Measurements from ENCODE around the gene PTPN1.

Gene PTPN1

DNA sequence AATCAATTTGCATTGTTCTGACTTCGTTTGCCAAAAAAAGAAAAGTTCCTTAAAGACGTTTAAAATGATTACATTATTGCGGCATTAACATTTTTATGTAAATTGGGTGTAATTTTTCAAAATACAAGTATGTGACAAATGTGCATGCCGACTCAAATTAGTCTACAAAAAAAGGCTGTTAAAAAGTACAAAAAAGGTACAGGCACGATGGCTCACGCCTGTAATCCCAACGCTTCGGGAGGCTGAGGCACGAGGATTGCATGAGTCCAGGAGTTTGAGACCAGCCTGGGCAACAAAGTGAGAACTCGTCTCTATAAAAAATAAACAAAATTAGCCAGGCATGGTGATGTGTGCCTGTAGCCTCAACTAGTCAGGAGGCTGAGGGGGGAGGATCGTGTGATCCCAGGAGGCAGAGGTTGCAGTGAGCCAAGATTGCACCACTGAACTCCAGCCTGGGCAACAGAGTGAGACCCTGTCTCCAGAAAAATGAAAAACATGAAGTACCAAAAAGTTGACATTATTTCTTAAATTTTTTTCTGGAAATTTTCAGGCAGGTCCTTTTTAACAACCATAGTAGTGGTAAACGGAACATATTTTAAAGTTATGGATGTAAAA, 90.2 kb downstream of the PTPN1 start:
- Histone ChIP-seq H3K4me3 (ENCODE audit: low read length) (no peak overlapping the region), H3K9ac (ENCODE audit: low read length) (no peak overlapping the region), H3K36me3 (ENCODE audit: control insufficient read depth, insufficient read depth, low read length, severe bottlenecking) (peaks cover 49% of the 10 kb centered on the region), H3K4me1 (ENCODE audit: control insufficient read depth, insufficient read depth, low read length) (no peaks in the 10 kb centered on the region), H3K27me3 (replicated peaks; ENCODE audit: control insufficient read depth, insufficient read depth, low read length) (no peaks in the 10 kb centered on the region), H3K9me3 (ENCODE audit: control insufficient read depth, low read length) (no peaks in the 10 kb centered on the region)
- no peak for DNase-seq (ENCODE audit: low read depth)

DNA sequence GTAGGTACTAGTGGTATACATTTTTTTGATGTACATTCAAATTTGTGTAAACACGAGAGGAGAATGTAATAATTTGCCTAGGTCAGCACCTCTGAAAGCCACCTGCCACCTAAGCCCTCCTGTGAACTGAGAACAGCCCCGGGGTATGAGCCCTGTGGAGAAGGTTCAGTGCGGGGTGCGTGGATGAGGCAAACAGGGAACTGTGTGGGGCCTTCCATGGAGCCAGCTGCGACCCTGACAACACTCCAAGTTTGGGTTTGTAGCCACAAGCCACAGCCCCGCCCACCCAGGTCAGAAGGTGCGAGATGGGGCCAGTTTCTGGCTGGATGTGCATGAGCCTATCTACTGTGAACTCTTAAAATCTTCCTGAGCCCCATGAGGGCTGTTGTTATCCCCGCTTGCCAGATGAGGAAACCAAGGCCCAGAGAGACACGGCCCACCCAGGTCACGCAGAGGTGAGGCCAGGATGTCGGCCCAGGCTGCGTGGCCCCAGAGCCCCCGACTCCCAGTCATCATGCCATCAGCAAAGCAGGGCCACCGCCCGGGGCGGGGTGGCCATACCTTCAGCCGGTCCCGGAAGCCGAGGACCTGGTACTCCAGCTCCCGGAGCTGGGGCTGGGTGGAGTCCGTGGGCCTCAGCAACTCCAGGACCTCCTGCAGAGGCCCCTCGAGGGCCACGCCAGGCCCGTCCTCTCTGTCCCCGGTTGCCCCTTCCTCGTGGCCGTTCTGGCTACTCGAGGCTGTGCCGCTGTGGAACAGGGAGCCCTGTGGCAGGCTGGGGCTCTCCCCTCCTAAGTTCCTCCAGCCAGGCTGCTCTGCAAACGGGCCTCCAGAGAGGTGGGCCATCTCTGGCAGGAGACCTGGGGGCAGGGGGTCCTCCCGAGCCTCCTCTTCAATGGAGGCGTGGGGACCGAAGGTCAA, 91.6 kb downstream of the PTPN1 start:
- H3K9ac ChIP-seq (ENCODE audit: low read length): no peak overlapping the region
- DNase-seq (ENCODE audit: low read depth): no peak
- no peaks in the 10 kb centered on the region for H3K4me1 ChIP-seq (ENCODE audit: control insufficient read depth, insufficient read depth, low read length)
- H3K4me3 ChIP-seq (ENCODE audit: low read length): no peak overlapping the region
- no peaks in the 10 kb centered on the region for H3K9me3 ChIP-seq (ENCODE audit: control insufficient read depth, low read length)
- no peaks in the 10 kb centered on the region for H3K27me3 ChIP-seq (replicated peaks; ENCODE audit: control insufficient read depth, insufficient read depth, low read length)
- H3K36me3 ChIP-seq (ENCODE audit: control insufficient read depth, insufficient read depth, low read length, severe bottlenecking): peaks cover 48% of the 10 kb centered on the region

- DNase-seq (ENCODE audit: low read depth): no peak
- Histone ChIP-seq H3K9ac (ENCODE audit: low read length) (no peak overlapping the region), H3K4me3 (ENCODE audit: low read length) (no peak overlapping the region), H3K9me3 (ENCODE audit: control insufficient read depth, low read length) (no peaks in the 10 kb centered on the region), H3K4me1 (ENCODE audit: control insufficient read depth, insufficient read depth, low read length) (no peaks in the 10 kb centered on the region), H3K27me3 (replicated peaks; ENCODE audit: control insufficient read depth, insufficient read depth, low read length) (no peaks in the 10 kb centered on the region), H3K36me3 (ENCODE audit: control insufficient read depth, insufficient read depth, low read length, severe bottlenecking) (peaks cover 53% of the 10 kb centered on the region)
Observed at GRCh38 chr20:50602432-50603088, 92.4 kb downstream of the PTPN1 start.

- DNase-seq (ENCODE audit: low read depth): no peak
- Histone ChIP-seq H3K4me3 (ENCODE audit: low read length) (no peak overlapping the region), H3K9me3 (ENCODE audit: control insufficient read depth, low read length) (no peaks in the 10 kb centered on the region), H3K9ac (ENCODE audit: low read length) (no peak overlapping the region), H3K27me3 (replicated peaks; ENCODE audit: control insufficient read depth, insufficient read depth, low read length) (no peaks in the 10 kb centered on the region), H3K36me3 (ENCODE audit: control insufficient read depth, insufficient read depth, low read length, severe bottlenecking) (peaks cover 67% of the 10 kb centered on the region), H3K4me1 (ENCODE audit: control insufficient read depth, insufficient read depth, low read length) (no peaks in the 10 kb centered on the region)
Observed at GRCh38 chr20:50604451-50604850, 94.3 kb downstream of the PTPN1 start.

GRCh38 chr20:50605136-50605535, 95.0 kb downstream of the PTPN1 start:
- DNase-seq (ENCODE audit: low read depth): no peak
- Histone ChIP-seq H3K4me3 (ENCODE audit: low read length) (no peak overlapping the region), H3K27me3 (replicated peaks; ENCODE audit: control insufficient read depth, insufficient read depth, low read length) (no peaks in the 10 kb centered on the region), H3K36me3 (ENCODE audit: control insufficient read depth, insufficient read depth, low read length, severe bottlenecking) (peaks cover 67% of the 10 kb centered on the region), H3K4me1 (ENCODE audit: control insufficient read depth, insufficient read depth, low read length) (no peaks in the 10 kb centered on the region), H3K9me3 (ENCODE audit: control insufficient read depth, low read length) (no peaks in the 10 kb centered on the region), H3K9ac (ENCODE audit: low read length) (no peak overlapping the region)

DNA sequence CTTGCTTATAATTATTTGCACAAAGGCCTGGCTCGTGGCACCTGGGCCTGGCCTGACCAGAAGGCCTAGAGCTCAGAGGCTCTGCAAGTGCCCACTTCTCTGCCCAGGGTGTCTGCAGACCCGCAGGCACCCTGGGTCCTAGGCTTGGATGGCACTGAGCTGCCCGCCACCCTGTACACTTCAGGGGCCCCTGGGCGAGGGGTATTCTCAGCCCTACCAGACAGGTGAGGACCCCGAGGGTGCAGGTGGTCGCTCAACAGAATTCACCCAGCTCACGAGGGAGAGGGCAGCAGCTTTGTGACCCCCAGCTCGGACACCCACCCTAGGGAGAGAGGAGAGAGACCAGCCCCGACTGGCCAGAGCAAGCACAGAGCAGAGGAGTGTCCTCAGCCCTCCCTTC, 97.3 kb downstream of the PTPN1 start:
- H3K36me3 ChIP-seq (ENCODE audit: control insufficient read depth, insufficient read depth, low read length, severe bottlenecking): peaks cover 59% of the 10 kb centered on the region
- H3K9me3 ChIP-seq (ENCODE audit: control insufficient read depth, low read length): no peaks in the 10 kb centered on the region
- H3K4me3 ChIP-seq (ENCODE audit: low read length): no peak overlapping the region
- DNase-seq (ENCODE audit: low read depth): no peak
- no peak overlapping the region for H3K9ac ChIP-seq (ENCODE audit: low read length)
- no peaks in the 10 kb centered on the region for H3K27me3 ChIP-seq (replicated peaks; ENCODE audit: control insufficient read depth, insufficient read depth, low read length)
- peaks cover 9% of the 10 kb centered on the region for H3K4me1 ChIP-seq (ENCODE audit: control insufficient read depth, insufficient read depth, low read length)

- H3K36me3 ChIP-seq (ENCODE audit: control insufficient read depth, insufficient read depth, low read length, severe bottlenecking): peaks cover 59% of the 10 kb centered on the region
- peaks cover 9% of the 10 kb centered on the region for H3K4me1 ChIP-seq (ENCODE audit: control insufficient read depth, insufficient read depth, low read length)
- no peaks in the 10 kb centered on the region for H3K9me3 ChIP-seq (ENCODE audit: control insufficient read depth, low read length)
- no peak overlapping the region for H3K9ac ChIP-seq (ENCODE audit: low read length)
- no peak for DNase-seq (ENCODE audit: low read depth)
- H3K4me3 ChIP-seq (ENCODE audit: low read length): no peak overlapping the region
- no peaks in the 10 kb centered on the region for H3K27me3 ChIP-seq (replicated peaks; ENCODE audit: control insufficient read depth, insufficient read depth, low read length)
Observed at GRCh38 chr20:50607850-50608749, 97.9 kb downstream of the PTPN1 start.

DNA sequence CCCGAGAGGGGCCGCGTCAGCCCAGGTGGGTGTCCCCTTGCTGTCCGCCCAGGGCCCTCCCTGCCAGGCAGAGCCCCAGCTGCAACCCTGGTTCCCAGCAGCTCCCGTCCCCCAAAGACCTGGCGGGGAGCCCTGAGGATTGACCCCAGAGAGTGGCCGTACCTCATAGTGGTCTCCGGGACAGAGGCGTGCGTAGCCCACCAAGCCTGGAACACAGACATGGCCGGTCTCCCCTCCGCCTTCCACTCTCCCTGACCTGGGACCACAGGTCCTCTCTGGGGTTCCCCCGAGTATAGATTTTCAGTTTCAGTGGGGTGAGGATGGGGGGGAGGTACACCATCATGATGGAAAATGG, 98.5 kb downstream of the PTPN1 start:
- no peak for DNase-seq (ENCODE audit: low read depth)
- Histone ChIP-seq H3K9ac (ENCODE audit: low read length) (no peak overlapping the region), H3K27me3 (replicated peaks; ENCODE audit: control insufficient read depth, insufficient read depth, low read length) (no peaks in the 10 kb centered on the region), H3K4me1 (ENCODE audit: control insufficient read depth, insufficient read depth, low read length) (peaks cover 9% of the 10 kb centered on the region), H3K36me3 (ENCODE audit: control insufficient read depth, insufficient read depth, low read length, severe bottlenecking) (peaks cover 60% of the 10 kb centered on the region), H3K9me3 (ENCODE audit: control insufficient read depth, low read length) (no peaks in the 10 kb centered on the region), H3K4me3 (ENCODE audit: low read length) (no peak overlapping the region)

- Histone ChIP-seq H3K9ac (ENCODE audit: low read length) (no peak overlapping the region), H3K9me3 (ENCODE audit: control insufficient read depth, low read length) (no peaks in the 10 kb centered on the region), H3K4me3 (ENCODE audit: low read length) (no peak overlapping the region), H3K36me3 (ENCODE audit: control insufficient read depth, insufficient read depth, low read length, severe bottlenecking) (peaks cover 61% of the 10 kb centered on the region), H3K27me3 (replicated peaks; ENCODE audit: control insufficient read depth, insufficient read depth, low read length) (no peaks in the 10 kb centered on the region), H3K4me1 (ENCODE audit: control insufficient read depth, insufficient read depth, low read length) (peaks cover 9% of the 10 kb centered on the region)
- DNase-seq (ENCODE audit: low read depth): no peak
Observed at GRCh38 chr20:50609438-50609989, 99.3 kb downstream of the PTPN1 start.

DNA sequence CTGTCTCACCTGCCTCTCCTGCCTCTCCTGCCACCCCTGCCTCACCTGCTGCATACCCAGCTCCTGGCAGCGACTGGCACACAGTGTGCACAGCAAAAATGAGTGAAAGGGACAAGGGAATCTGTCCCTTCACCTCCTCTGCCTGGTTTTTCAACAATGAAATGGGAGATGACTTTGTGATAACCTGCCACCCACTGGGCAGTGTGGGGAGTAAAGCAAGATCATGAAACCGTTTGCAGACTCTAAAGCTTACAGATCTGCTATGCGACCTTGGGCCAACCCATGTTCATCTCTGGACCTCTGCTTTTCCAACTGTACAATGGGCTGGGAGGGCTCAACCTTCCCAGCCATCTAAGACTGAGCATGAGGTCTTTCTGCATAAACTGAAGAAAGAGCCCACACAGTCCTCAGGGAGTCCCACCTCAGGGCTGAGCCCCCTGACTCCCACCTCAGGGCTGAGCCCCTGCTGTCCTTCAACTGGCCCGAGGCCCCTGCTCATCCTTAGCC, 100.1 kb downstream of the PTPN1 start:
- no peak for DNase-seq (ENCODE audit: low read depth)
- Histone ChIP-seq H3K4me3 (ENCODE audit: low read length) (no peak overlapping the region), H3K9ac (ENCODE audit: low read length) (no peak overlapping the region), H3K4me1 (ENCODE audit: control insufficient read depth, insufficient read depth, low read length) (peaks cover 9% of the 10 kb centered on the region), H3K27me3 (replicated peaks; ENCODE audit: control insufficient read depth, insufficient read depth, low read length) (no peaks in the 10 kb centered on the region), H3K36me3 (ENCODE audit: control insufficient read depth, insufficient read depth, low read length, severe bottlenecking) (peaks cover 58% of the 10 kb centered on the region), H3K9me3 (ENCODE audit: control insufficient read depth, low read length) (no peaks in the 10 kb centered on the region)
